HG03571 (cell line): ENCODE results near the gene SNAPC3.
"Not testable (repeated sequence)": the region's sequence is repeated elsewhere in the genome, so short reads cannot be mapped to it uniquely, and the experiment has no call there.

Experiments used
- ATAC-seq: cut with Tn5 transposase; IDR thresholded peaks from one replicate; pipeline ENCODE4 v1.9.1; 2021; ENCODE audit not compliant: unreplicated experiment

The SNAPC3 gene

GRCh38 chr9:15423231-15423985 lies 732 bp downstream of the SNAPC3 start:
- ATAC-seq = no peak

GRCh38 chr9:15426019-15426418 lies 3.3 kb downstream of the SNAPC3 start:
- ATAC-seq = peak; percentile 41

DNA sequence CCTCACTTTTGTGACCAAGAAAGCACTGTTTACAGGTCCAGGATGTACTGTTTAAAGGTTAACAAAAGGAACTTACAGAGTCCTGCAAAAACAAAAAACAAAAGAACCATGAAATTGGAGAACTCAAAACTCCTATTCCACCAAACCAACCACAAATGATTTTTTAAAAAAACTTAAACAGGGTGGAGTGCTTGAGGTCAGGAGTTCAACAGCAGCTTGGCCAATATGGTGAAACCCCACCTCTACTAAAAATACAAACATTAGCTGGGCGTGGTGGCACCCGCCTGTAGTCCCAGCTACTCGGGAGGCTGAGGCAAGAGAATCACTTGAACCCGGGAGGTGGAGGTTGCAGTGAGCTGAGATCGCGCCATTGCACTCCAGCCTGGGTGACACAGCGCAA lies 5.0 kb downstream of the SNAPC3 start:
- ATAC-seq = not testable (repeated sequence)

DNA sequence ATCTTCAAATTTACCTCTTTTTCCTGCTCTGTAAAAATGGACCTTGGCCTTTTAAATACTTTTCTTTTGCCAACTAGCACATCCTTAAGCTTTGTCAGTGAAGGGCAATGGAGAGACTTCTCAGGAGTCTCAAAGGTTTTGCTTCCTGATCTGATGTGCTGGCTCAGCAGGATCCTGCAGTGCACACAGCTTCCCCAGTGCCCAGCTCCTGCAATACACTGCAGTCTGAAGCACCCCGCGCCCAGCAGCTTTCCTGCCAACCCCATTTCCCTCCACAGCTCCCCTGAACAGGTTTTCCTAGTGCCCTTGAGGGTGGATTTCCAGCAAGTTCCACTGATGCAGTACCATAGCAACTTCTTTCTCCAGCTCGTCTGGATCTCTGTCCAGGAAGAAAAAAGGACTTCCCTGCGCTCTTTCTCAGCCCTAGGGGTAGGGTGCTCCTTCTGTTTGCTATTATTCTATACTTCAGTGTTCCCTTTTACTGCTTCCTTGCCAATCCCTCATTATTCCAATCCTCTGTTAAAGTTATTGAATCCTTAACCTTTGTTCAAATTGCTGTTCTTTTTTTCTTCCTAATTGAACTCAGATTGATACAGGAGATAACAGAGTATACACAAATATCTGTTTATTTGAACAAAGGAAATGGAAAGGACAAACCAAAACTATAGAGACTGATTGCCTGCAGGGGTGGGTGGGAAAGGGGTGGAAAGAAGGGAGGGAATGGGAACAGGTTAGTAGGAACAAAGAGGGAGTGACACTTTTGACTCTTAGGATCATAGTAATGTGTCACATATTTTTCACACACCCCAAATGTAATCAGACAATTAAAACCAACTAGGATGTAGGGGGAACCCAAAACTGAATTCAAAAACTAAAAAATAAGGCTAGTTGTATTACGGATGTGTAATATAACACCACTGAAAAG lies 8.5 kb downstream of the SNAPC3 start:
- no peak for ATAC-seq

DNA sequence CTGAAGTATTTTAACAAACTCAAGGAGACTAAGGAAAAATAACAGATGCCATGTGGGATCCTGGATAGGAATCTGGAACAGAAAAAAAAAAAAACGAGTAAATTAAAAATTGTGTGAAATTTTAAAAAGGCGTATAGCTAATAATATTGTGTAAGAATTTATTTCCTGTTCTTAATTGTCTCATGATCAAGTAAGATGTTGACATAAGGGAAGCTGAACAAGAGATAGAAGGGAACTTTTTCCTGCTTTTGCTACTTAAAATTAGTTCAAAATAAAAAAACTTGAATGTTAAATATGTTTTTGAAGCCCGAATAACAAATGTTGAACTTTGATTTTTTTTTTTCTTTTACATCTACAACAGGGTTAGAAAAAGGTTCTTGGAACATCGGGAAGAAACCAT lies 10.5 kb downstream of the SNAPC3 start:
- ATAC-seq = no peak

DNA sequence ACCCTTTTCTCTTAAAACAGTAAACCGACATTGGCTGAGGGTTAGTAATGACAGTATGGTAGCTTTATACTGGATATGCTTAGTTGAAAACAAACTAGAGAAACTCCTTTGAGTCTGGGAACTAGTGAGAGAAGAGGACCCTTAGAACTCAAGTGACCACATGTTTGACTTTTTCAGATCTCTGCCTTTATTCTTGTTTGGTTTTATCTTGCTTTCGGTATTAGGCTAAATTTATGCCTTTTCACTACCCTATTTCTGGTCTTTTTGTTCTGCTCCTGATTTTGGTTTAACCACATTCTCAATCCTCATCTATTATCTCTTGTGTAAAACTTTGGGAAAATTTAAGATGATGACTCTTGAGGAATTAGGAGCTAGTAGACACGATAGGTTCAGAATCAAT lies 11.0 kb downstream of the SNAPC3 start:
- peak; percentile 65 for ATAC-seq

DNA sequence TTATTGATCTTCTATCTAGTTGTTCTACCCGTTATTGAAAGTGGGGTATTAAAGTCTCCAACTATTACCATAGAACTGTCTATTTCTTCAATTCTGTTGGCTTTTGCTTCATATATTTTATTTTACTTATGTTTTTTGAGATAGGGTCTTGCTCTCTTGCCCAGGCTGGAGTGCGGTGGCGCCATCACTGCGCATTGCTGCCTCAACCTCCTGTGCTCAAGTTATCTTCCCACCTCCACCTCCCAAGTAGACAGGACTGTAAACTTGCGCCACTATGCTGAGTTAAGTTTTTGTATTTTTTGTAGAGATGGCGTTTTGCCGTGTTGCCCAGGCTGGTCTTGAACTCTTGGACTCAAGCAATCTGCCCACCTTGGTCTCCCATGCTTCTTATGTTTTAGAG lies 16.2 kb downstream of the SNAPC3 start:
- ATAC-seq = no peak

- ATAC-seq = not testable (repeated sequence)
Measured at GRCh38 chr9:15441841-15442240, 19.2 kb downstream of the SNAPC3 start.

- not testable (repeated sequence) for ATAC-seq
Measured at GRCh38 chr9:15442264-15442663, 19.6 kb downstream of the SNAPC3 start.

GRCh38 chr9:15444141-15444540 lies 21.5 kb downstream of the SNAPC3 start:
- no peak for ATAC-seq

GRCh38 chr9:15453956-15454355 lies 31.3 kb downstream of the SNAPC3 start:
- ATAC-seq = no peak

GRCh38 chr9:15461056-15461455 lies 38.4 kb downstream of the SNAPC3 start:
- ATAC-seq = no peak

- ATAC-seq = no peak
Measured at GRCh38 chr9:15461601-15462000, 38.9 kb downstream of the SNAPC3 start.

- ATAC-seq = no peak
Measured at GRCh38 chr9:15468145-15468544, 45.5 kb downstream of the SNAPC3 start.

DNA sequence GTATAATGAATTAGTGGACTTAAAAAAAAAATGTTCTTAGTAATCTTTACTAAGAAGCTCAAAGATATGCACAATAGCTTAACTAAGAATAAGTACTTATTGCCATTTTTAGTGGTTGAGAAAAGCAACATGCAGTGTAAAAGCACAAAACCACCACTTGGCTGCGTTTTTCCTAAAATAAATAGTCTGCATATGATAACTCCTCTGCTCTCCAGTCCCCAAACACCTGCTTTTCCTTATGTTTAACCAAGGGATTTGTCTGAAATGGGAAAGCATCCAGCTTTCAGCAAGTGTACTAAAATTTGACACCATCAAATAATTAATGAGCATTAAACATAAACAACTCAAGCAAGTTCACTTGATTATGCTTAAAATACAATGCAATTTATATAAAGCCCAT lies 46.7 kb downstream of the SNAPC3 start:
- ATAC-seq = no peak

- no peak for ATAC-seq
Measured at GRCh38 chr9:15469862-15470261, 47.2 kb downstream of the SNAPC3 start.

DNA sequence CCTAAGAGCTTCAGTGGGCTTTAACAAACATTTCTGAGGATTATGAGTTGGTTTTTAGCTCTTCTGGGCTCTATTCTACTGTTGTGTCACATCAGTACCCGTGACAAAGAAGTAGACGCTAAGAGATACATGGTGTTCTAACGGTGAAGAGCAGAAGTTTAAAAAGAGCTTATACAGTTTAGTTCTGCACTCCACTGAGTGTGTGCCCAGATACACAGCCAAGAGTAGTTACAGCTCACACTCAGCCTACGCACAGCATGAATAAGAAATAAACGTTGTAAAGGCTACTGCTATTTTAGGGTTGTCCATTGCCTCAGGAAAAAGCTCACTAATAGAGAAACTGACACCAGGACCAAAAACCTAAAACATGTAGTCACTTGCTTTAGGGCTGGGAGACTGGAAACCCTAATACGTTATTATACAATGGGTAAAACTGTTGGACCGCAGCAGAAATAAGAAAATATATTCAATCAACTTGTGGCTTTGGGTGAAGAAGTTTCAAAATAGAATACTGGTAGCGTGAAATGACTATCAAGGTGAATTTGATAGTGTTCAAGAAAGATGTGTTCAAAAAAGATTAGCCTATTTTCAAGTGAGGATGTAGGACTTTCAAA lies 53.4 kb downstream of the SNAPC3 start:
- no peak for ATAC-seq

DNA sequence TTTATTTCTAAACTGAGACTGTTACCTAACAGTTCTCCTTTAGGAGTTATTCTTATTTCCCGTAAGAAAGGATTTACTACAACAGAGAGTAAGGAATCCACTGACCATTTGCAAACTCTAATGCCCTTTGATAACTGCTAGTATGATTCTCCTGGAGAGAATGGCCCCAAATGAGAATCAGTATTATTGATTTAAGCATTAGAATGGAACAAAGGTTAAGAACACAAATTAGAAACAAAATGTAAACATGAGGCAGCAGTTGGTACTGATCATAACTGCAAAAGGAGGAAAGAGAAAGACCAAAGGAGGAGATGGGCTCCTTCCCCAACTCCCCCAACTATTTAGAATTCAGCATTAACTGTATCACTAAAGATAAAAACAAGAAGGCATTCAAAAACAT lies 57.4 kb downstream of the SNAPC3 start:
- no peak for ATAC-seq

GRCh38 chr9:15482146-15482545 lies 59.5 kb downstream of the SNAPC3 start:
- ATAC-seq = no peak

GRCh38 chr9:15484802-15485201 lies 62.1 kb downstream of the SNAPC3 start:
- no peak for ATAC-seq

GRCh38 chr9:15485836-15486666 lies 63.4 kb downstream of the SNAPC3 start:
- no peak for ATAC-seq
